KMS-11 (cell line): ENCODE results near the gene AUTS2.
"Not testable (repeated sequence)": the region's sequence is repeated elsewhere in the genome, so short reads cannot be mapped to it uniquely, and the experiment has no call there.

Experiments used
- H2AFZ ChIP-seq: fragments of 200-600 bp; sonication (generic); 2 replicates; pipeline ENCODE4 v1.6.1; 2016; ENCODE audit warnings: antibody characterized with exemption, mixed run types, low read depth
- H3K27ac ChIP-seq: fragments of 200-600 bp; sonication (generic); 2 replicates; pipeline ENCODE4 v1.6.1; 2016; ENCODE audit warnings: mild to moderate bottlenecking, mixed run types
- H3K27me3 ChIP-seq: fragments of 200-600 bp; sonication (generic); 2 replicates; pipeline ENCODE4 v1.6.1; 2017; ENCODE audit warnings: mild to moderate bottlenecking, low read depth, mixed run types, moderate library complexity; ENCODE audit not compliant: insufficient read depth
- H3K36me3 ChIP-seq: fragments of 200-600 bp; sonication (generic); 2 replicates; pipeline ENCODE4 v1.6.1; 2017; ENCODE audit warnings: mild to moderate bottlenecking, mixed run types; ENCODE audit not compliant: insufficient read depth
- H3K4me1 ChIP-seq: fragments of 200-600 bp; sonication (generic); 2 replicates; pipeline ENCODE4 v1.6.1; 2016; ENCODE audit warnings: mild to moderate bottlenecking, low read depth, mixed run types; ENCODE audit not compliant: poor library complexity, severe bottlenecking
- H3K4me2 ChIP-seq: fragments of 200-600 bp; sonication (generic); 2 replicates; pipeline ENCODE4 v1.7.0; 2016; ENCODE audit warnings: mild to moderate bottlenecking, mixed run types
- H3K4me3 ChIP-seq: fragments of 200-600 bp; sonication (generic); IDR thresholded peaks from 2 replicates; pipeline ENCODE4 v1.6.1; 2017; ENCODE audit warnings: low read depth, low read length, mixed read lengths; ENCODE audit not compliant: insufficient read depth
- H3K79me2 ChIP-seq: fragments of 200-600 bp; sonication (generic); 2 replicates; pipeline ENCODE4 v1.6.1; 2016; ENCODE audit warnings: low read depth, mixed run types; ENCODE audit not compliant: insufficient read depth
- H3K9ac ChIP-seq: fragments of 200-600 bp; sonication (generic); 2 replicates; pipeline ENCODE4 v1.6.1; 2016; ENCODE audit warnings: mild to moderate bottlenecking, mixed run types
- H4K20me1 ChIP-seq: fragments of 200-600 bp; sonication (generic); 2 replicates; pipeline ENCODE4 v1.6.1; 2016; ENCODE audit warnings: mild to moderate bottlenecking, mixed run types; ENCODE audit not compliant: insufficient read depth
- CTCF ChIP-seq: fragments of 200-600 bp; sonication (generic); conservative IDR thresholded peaks from 2 replicates; pipeline ENCODE4 v1.6.1; 2017; ENCODE audit warnings: low read depth, mild to moderate bottlenecking, antibody characterized with exemption, low read length, moderate library complexity, mixed read lengths

AUTS2 gene

GRCh38 chr7:70267381-70268120, 669.3 kb downstream of the AUTS2 start:
- H3K4me3 ChIP-seq, result no peak overlapping the region
- H2AFZ ChIP-seq, result no peak overlapping the region
- H3K27me3 ChIP-seq, result no peaks in the 10 kb centered on the region
- no peak overlapping the region for H3K9ac ChIP-seq
- no peak overlapping the region for H3K27ac ChIP-seq
- no peaks in the 10 kb centered on the region for H3K79me2 ChIP-seq
- no peak for TF ChIP-seq CTCF
- no peaks in the 10 kb centered on the region for H3K4me1 ChIP-seq
- no peak overlapping the region for H3K4me2 ChIP-seq
- H3K36me3 ChIP-seq, result no peaks in the 10 kb centered on the region
- no peaks in the 10 kb centered on the region for H4K20me1 ChIP-seq

GRCh38 chr7:70268179-70268578, 669.9 kb downstream of the AUTS2 start:
- no peaks in the 10 kb centered on the region for H3K36me3 ChIP-seq
- no peak overlapping the region for H3K4me2 ChIP-seq
- no peaks in the 10 kb centered on the region for H3K79me2 ChIP-seq
- H3K27me3 ChIP-seq, result no peaks in the 10 kb centered on the region
- no peak overlapping the region for H3K9ac ChIP-seq
- no peaks in the 10 kb centered on the region for H4K20me1 ChIP-seq
- no peak for TF ChIP-seq CTCF
- no peaks in the 10 kb centered on the region for H3K4me1 ChIP-seq
- H3K4me3 ChIP-seq, result no peak overlapping the region
- no peak overlapping the region for H2AFZ ChIP-seq
- H3K27ac ChIP-seq, result no peak overlapping the region

GRCh38 chr7:70270149-70270548, 671.9 kb downstream of the AUTS2 start:
- TF ChIP-seq CTCF, result no peak
- H3K27me3 ChIP-seq, result no peaks in the 10 kb centered on the region
- H3K9ac ChIP-seq, result no peak overlapping the region
- no peak overlapping the region for H2AFZ ChIP-seq
- no peaks in the 10 kb centered on the region for H3K36me3 ChIP-seq
- no peaks in the 10 kb centered on the region for H3K4me1 ChIP-seq
- no peaks in the 10 kb centered on the region for H4K20me1 ChIP-seq
- no peak overlapping the region for H3K27ac ChIP-seq
- no peak overlapping the region for H3K4me3 ChIP-seq
- H3K4me2 ChIP-seq, result no peak overlapping the region
- H3K79me2 ChIP-seq, result no peaks in the 10 kb centered on the region

GRCh38 chr7:70271617-70272081, 673.4 kb downstream of the AUTS2 start:
- Histone ChIP-seq H2AFZ (no peak overlapping the region), H3K4me3 (no peak overlapping the region), H3K4me1 (no peaks in the 10 kb centered on the region), H3K4me2 (no peak overlapping the region), H3K27me3 (no peaks in the 10 kb centered on the region), H3K36me3 (no peaks in the 10 kb centered on the region), H3K27ac (no peak overlapping the region), H3K79me2 (no peaks in the 10 kb centered on the region), H4K20me1 (no peaks in the 10 kb centered on the region), H3K9ac (no peak overlapping the region)
- TF ChIP-seq CTCF, result no peak

GRCh38 chr7:70275570-70275969, 677.3 kb downstream of the AUTS2 start:
- H2AFZ ChIP-seq, H3K4me3 ChIP-seq, H3K27me3 ChIP-seq, H3K36me3 ChIP-seq, H3K27ac ChIP-seq, H3K9ac ChIP-seq, H4K20me1 ChIP-seq, H3K79me2 ChIP-seq, H3K4me2 ChIP-seq, H3K4me1 ChIP-seq: not testable (repeated sequence)
